ENCODE data around the gene MCC.

DNA sequence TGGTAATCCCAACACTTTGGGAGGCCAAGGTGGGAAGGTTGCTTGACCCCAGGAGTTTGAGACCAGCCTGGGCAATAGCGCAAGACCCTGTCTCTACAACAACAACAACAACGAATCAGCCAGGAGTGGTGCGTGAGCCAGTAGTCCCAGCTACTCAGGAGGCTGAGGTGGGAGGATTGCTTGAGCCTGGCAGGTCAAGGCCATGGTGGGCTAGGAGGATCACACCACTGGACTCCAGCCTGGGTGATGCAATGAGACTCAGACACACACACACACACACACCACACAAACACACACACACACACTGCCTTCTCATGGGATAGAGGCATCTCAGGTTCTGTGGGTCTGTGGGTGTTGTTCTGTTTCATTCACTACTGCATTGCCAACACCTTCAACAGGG, 396.6 kb downstream of the MCC start:
- TF ChIP-seq, protein P1, sequence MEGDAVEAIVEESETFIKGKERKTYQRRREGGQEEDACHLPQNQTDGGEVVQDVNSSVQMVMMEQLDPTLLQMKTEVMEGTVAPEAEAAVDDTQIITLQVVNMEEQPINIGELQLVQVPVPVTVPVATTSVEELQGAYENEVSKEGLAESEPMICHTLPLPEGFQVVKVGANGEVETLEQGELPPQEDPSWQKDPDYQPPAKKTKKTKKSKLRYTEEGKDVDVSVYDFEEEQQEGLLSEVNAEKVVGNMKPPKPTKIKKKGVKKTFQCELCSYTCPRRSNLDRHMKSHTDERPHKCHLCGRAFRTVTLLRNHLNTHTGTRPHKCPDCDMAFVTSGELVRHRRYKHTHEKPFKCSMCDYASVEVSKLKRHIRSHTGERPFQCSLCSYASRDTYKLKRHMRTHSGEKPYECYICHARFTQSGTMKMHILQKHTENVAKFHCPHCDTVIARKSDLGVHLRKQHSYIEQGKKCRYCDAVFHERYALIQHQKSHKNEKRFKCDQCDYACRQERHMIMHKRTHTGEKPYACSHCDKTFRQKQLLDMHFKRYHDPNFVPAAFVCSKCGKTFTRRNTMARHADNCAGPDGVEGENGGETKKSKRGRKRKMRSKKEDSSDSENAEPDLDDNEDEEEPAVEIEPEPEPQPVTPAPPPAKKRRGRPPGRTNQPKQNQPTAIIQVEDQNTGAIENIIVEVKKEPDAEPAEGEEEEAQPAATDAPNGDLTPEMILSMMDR (IDR thresholded peaks at IDR 0.05), result no peak
- no peak for TF ChIP-seq POLR2A (IDR thresholded peaks at IDR 0.05)

Measured in uterus (tissue), 2 donors.